Liver (tissue), 9 donors: Measurements from ENCODE around the gene HGD. TPM values are rescaled to one million over a fixed set of nuclear protein-coding genes. Genes with fewer than 3 reads are reported as not detected.

Experiments
- DNase-seq: peaks from one replicate; pipeline ENCODE4 v3.0.0-alpha.2; 2017; ENCODE audit warnings: low spot score
- H3K27ac ChIP-seq, 2 donors: one replicate each; pipeline ENCODE4 v1.7.0; 2013; ENCODE audit warnings: inconsistent platforms in 2 of 2, low read length in 2 of 2, control low read depth in 1 of 2, low read depth in 1 of 2, mild to moderate bottlenecking in 1 of 2
- H3K27me3 ChIP-seq, 4 donors: one replicate each; pipeline versions ENCODE4 v1.6.1 to v1.7.0; 2013; ENCODE audit warnings: low read length in 3 of 4, inconsistent platforms in 1 of 4, mild to moderate bottlenecking in 1 of 4, moderate library complexity in 1 of 4; ENCODE audit not compliant: control insufficient read depth in 4 of 4, insufficient read depth in 4 of 4
- H3K36me3 ChIP-seq, 4 donors: one replicate each; pipeline versions ENCODE4 v1.6.1 to v1.7.0; 2013; ENCODE audit warnings: low read length in 3 of 4, mild to moderate bottlenecking in 3 of 4, low read depth in 1 of 4, moderate library complexity in 1 of 4; ENCODE audit not compliant: control insufficient read depth in 4 of 4, insufficient read depth in 3 of 4
- H3K4me1 ChIP-seq, 4 donors: one replicate each; pipeline versions ENCODE4 v1.6.1 to v1.7.0; 2013; ENCODE audit warnings: low read length in 3 of 4, mild to moderate bottlenecking in 3 of 4, moderate library complexity in 1 of 4; ENCODE audit not compliant: control insufficient read depth in 4 of 4, insufficient read depth in 4 of 4
- H3K4me3 ChIP-seq, 3 donors: one replicate each; pipeline versions ENCODE4 v1.6.1 to v1.7.0; 2013; ENCODE audit warnings: low read length in 3 of 3, control low read depth in 1 of 3, low read depth in 1 of 3, mild to moderate bottlenecking in 1 of 3
- H3K9ac ChIP-seq, 2 donors: one replicate each; pipeline ENCODE4 v1.7.0; 2013; ENCODE audit warnings: low read length in 2 of 2, mild to moderate bottlenecking in 2 of 2, moderate library complexity in 2 of 2, control low read depth in 1 of 2, low read depth in 1 of 2
- H3K9me3 ChIP-seq, 4 donors: one replicate each; pipeline versions ENCODE4 v1.6.1 to v1.7.0; 2013; ENCODE audit warnings: low read length in 3 of 4; ENCODE audit not compliant: control insufficient read depth in 4 of 4
- ATF3 ChIP-seq: IDR thresholded peaks from 2 replicates; pipeline ENCODE4 v1.6.1; 2016; ENCODE audit warnings: antibody characterized with exemption
- EGR1 ChIP-seq, 2 donors: IDR thresholded peaks; 2 replicates each; pipeline ENCODE4 v1.6.1; 2016 to 2018; ENCODE audit warnings: antibody characterized with exemption in 2 of 2, low read depth in 2 of 2
- FOXA1 ChIP-seq: IDR thresholded peaks from 2 replicates; pipeline ENCODE4 v1.6.1; 2016; ENCODE audit warnings: antibody characterized with exemption
- FOXA2 ChIP-seq: IDR thresholded peaks from 2 replicates; pipeline ENCODE4 v1.6.1; 2016; ENCODE audit warnings: antibody characterized with exemption
- HNF4A ChIP-seq, 2 donors: conservative IDR thresholded peaks; 2 replicates each; pipeline ENCODE4 v1.6.1; 2016; ENCODE audit warnings: antibody characterized with exemption in 2 of 2, mild to moderate bottlenecking in 2 of 2
- HNF4G ChIP-seq: IDR thresholded peaks from 2 replicates; pipeline ENCODE4 v1.6.1; 2016; ENCODE audit warnings: antibody characterized with exemption
- JUND ChIP-seq, 2 donors: IDR thresholded peaks; 2 replicates each; pipeline ENCODE4 v1.6.1; 2016; ENCODE audit warnings: antibody characterized with exemption in 2 of 2
- NR2F2 ChIP-seq: IDR thresholded peaks from 2 replicates; pipeline ENCODE4 v1.6.1; 2016; ENCODE audit warnings: antibody characterized with exemption
- RAD21 ChIP-seq, 2 donors: IDR thresholded peaks; 2 replicates each; pipeline ENCODE4 v1.6.1; 2016; ENCODE audit warnings: antibody characterized with exemption in 2 of 2, mild to moderate bottlenecking in 2 of 2
- RXRA ChIP-seq, 2 donors: IDR thresholded peaks; 2 replicates each; pipeline ENCODE4 v1.6.1; 2017 to 2018; ENCODE audit warnings: antibody characterized with exemption in 2 of 2, mild to moderate bottlenecking in 1 of 2
- SP1 ChIP-seq: IDR thresholded peaks from 2 replicates; pipeline ENCODE4 v1.6.1; 2018; ENCODE audit warnings: antibody characterized with exemption, mild to moderate bottlenecking
- TAF1 ChIP-seq: conservative IDR thresholded peaks from 2 replicates; pipeline ENCODE4 v1.6.1; 2016; ENCODE audit warnings: antibody characterized with exemption, mild to moderate bottlenecking
- YY1 ChIP-seq: IDR thresholded peaks from 2 replicates; pipeline ENCODE4 v1.6.1; 2016; ENCODE audit warnings: antibody characterized with exemption, mild to moderate bottlenecking
- ZBTB33 ChIP-seq: IDR thresholded peaks from 2 replicates; pipeline ENCODE4 v1.6.1; 2016; ENCODE audit warnings: antibody characterized with exemption
- WGBS: extraction: QIAGEN DNeasy Blood & Tissue Kit; methylation state at CpG from one replicate; pipeline ENCODE4 v1.1.7; 2013; 5-methylcytosine and 5-hydroxymethylcytosine counted together
- polyA plus RNA-seq, 2 donors: library from polyadenylated mRNA; stranded (reverse) in 1 of 2; unstranded in 1 of 2; fragments of 200-250 nt in 1 of 2; fragments of >200 nt in 1 of 2; fragmentation: Nextera tagmentation in 1 of 2; extraction: Ambion mirVana in 1 of 2; gene quantifications; one replicate each; pipeline versions ENCODE4 v1.2.1 to v1.2.3, GENCODE V29; 2013 to 2015
- total RNA-seq, 2 donors: library from RNA; depleted of rRNA; stranded (reverse); fragments of >200 nt; gene quantifications; one replicate each; pipeline ENCODE4 v1.2.3, GENCODE V29; 2014
- TF ChIP-seq, protein P1 (sequence below): fragments of 150-350 bp; IDR thresholded peaks from 2 replicates; pipeline ENCODE4 v1.5.1; 2017; ENCODE audit warnings: improper control_type of control experiment, low read depth, low read length; ENCODE audit not compliant: missing input control
- TF ChIP-seq, protein P2 (sequence below): IDR thresholded peaks from 2 replicates; pipeline ENCODE4 v1.6.1; 2016; ENCODE audit warnings: antibody characterized with exemption, mild to moderate bottlenecking
- donor health status: healthy.
- donor health status: healthy.
- donor health status: healthy.
- donor health status: healthy.
- donor health status: healthy.

The HGD gene
- total and polyA plus RNA-seq, 4 donors = 83.5 to 326 (median 246) TPM

DNA sequence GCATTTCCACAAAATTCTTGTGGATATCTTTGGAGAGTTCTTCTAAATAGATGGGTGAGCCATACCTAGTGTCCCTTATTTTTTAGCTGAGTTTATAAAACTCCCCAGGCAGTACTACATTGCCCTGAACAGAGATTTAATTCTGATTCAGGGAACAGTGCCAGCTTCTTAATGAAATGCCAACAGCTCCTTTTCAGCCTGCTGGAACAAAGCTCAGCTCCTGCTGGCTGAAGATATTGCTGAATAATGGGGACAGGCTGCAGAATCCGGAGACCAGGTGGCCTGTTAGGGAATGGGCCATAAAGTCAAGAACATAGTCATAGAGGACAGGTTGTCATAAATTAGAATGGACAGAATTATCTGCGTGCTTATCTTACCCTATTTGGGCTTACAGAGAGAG lies 8.9 kb downstream of the HGD start:
- no peak overlapping the region for H3K4me3 ChIP-seq
- DNase-seq = no peak
- H3K9ac ChIP-seq = no peak overlapping the region
- H3K36me3 ChIP-seq = peaks cover 3 to 74% (median 57%) of the 10 kb centered on the region in 4 donors
- TF ChIP-seq, protein P1, sequence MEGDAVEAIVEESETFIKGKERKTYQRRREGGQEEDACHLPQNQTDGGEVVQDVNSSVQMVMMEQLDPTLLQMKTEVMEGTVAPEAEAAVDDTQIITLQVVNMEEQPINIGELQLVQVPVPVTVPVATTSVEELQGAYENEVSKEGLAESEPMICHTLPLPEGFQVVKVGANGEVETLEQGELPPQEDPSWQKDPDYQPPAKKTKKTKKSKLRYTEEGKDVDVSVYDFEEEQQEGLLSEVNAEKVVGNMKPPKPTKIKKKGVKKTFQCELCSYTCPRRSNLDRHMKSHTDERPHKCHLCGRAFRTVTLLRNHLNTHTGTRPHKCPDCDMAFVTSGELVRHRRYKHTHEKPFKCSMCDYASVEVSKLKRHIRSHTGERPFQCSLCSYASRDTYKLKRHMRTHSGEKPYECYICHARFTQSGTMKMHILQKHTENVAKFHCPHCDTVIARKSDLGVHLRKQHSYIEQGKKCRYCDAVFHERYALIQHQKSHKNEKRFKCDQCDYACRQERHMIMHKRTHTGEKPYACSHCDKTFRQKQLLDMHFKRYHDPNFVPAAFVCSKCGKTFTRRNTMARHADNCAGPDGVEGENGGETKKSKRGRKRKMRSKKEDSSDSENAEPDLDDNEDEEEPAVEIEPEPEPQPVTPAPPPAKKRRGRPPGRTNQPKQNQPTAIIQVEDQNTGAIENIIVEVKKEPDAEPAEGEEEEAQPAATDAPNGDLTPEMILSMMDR = no peak
- TF ChIP-seq FOXA1 (no peak), JUND (IDR thresholded peaks at IDR 0.05) (no peak), HNF4G (no peak), HNF4A (conservative IDR thresholded peaks at IDR 0.05) (no peak), SP1 (no peak), ZBTB33 (no peak), YY1 (no peak), RXRA (IDR thresholded peaks at IDR 0.05) (no peak), EGR1 (IDR thresholded peaks at IDR 0.05; ENCODE audit: low read depth in 2 of 2) (no peak), FOXA2 (no peak), ATF3 (no peak), RAD21 (IDR thresholded peaks at IDR 0.05) (no peak), NR2F2 (no peak)
- TF ChIP-seq, protein P2, sequence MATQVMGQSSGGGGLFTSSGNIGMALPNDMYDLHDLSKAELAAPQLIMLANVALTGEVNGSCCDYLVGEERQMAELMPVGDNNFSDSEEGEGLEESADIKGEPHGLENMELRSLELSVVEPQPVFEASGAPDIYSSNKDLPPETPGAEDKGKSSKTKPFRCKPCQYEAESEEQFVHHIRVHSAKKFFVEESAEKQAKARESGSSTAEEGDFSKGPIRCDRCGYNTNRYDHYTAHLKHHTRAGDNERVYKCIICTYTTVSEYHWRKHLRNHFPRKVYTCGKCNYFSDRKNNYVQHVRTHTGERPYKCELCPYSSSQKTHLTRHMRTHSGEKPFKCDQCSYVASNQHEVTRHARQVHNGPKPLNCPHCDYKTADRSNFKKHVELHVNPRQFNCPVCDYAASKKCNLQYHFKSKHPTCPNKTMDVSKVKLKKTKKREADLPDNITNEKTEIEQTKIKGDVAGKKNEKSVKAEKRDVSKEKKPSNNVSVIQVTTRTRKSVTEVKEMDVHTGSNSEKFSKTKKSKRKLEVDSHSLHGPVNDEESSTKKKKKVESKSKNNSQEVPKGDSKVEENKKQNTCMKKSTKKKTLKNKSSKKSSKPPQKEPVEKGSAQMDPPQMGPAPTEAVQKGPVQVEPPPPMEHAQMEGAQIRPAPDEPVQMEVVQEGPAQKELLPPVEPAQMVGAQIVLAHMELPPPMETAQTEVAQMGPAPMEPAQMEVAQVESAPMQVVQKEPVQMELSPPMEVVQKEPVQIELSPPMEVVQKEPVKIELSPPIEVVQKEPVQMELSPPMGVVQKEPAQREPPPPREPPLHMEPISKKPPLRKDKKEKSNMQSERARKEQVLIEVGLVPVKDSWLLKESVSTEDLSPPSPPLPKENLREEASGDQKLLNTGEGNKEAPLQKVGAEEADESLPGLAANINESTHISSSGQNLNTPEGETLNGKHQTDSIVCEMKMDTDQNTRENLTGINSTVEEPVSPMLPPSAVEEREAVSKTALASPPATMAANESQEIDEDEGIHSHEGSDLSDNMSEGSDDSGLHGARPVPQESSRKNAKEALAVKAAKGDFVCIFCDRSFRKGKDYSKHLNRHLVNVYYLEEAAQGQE = no peak
- H3K9me3 ChIP-seq = no peaks in the 10 kb centered on the region
- H3K27me3 ChIP-seq = no peaks in the 10 kb centered on the region
- no peak overlapping the region for H3K27ac ChIP-seq
- peaks cover 4 to 14% (median 6%) of the 10 kb centered on the region in 4 donors for H3K4me1 ChIP-seq
- 56% methylated on average over 2 of the region's 2 CpGs for WGBS

DNA sequence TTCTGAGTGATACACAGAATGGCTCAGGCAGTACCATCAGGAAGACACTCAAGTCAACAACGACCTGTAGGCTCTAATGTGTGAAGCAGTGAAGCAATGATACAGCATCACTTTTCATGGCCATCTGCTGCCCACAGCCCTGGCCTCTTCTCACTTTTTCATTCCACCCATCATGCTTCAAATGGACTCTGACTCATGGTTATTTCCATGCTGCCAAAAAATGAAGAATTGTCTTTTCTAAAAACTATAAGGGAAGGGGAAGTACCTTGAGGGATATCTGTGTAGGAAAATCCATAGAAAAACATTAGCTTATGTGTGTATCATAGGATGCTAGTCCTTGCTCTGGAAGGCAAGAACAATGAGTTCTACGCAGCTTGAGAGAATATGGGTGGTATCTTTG lies 11.5 kb downstream of the HGD start:
- Histone ChIP-seq H3K27ac (no peak overlapping the region), H3K27me3 (no peaks in the 10 kb centered on the region), H3K9me3 (no peaks in the 10 kb centered on the region), H3K9ac (no peak overlapping the region), H3K4me3 (no peak overlapping the region), H3K4me1 (peaks cover 0 to 2% (median 0%) of the 10 kb centered on the region in 4 donors), H3K36me3 (peaks cover 4 to 76% (median 60%) of the 10 kb centered on the region in 4 donors)
- 93% methylated on average over 2 of the region's 2 CpGs for WGBS
- no peak for TF ChIP-seq HNF4A (conservative IDR thresholded peaks at IDR 0.05)
- TF ChIP-seq YY1 = no peak
- TF ChIP-seq TAF1 = no peak
- no peak for TF ChIP-seq ZBTB33
- no peak for TF ChIP-seq RAD21 (IDR thresholded peaks at IDR 0.05)
- no peak for TF ChIP-seq FOXA2
- TF ChIP-seq EGR1 (IDR thresholded peaks at IDR 0.05; ENCODE audit: low read depth in 2 of 2) = no peak
- no peak for DNase-seq
